8988T (cell line): ENCODE results near the gene CDA.
"Not testable (repeated sequence)": the region's sequence is repeated elsewhere in the genome, so short reads cannot be mapped to it uniquely, and the experiment has no call there.

Experiments
- DNase-seq: peaks from one replicate; pipeline ENCODE4 v3.0.0; 2011

The CDA gene

GRCh38 chr1:20587661-20588053 lies 1.2 kb upstream of the CDA start:
- no peak for DNase-seq

DNA sequence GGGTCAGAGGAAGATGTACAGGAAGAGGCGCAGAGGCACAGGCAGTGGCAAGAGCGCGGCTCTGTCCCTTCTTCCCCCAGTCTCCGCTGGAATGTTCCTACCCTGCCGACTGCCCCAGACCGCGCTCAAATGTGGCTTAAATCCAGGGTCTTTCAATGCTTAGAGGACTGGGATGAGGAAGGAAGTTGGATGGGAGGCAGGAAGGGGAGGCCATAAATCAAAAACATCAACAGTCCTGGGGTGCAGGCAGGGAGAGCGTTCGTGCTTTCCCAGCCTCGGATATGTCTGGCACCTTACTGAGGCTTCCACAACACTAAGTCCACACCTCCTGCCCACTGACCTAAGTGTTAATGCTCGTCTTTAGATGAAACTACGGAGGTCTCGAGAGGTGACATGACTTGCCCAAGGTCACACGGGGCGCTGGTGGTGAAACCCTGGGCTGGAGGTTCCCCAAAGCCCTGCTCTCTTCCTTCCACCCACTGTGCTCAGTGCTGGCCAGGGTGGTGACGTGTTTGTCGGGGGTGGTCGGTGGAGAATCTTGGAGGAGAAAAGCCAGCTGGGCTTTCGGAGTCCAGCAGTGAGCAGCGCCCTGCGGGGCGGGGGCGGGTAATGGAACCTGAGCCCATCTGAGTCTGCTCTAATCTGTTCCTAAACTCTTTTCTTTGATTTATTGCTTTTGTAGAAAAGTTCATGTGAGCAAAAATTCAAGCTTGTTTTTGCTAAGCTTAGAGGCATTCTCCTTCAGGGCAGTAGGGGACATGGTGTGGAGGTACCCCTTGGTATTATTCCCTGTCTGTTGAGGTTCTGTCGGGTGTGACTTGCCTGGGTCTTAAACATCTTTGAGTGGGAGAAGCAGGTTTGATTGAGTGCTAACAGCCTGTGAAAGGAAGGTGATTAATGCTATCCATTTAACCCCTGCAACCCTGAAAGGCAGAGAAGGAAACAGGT lies 708 bp downstream of the CDA start:
- no peak for DNase-seq

DNA sequence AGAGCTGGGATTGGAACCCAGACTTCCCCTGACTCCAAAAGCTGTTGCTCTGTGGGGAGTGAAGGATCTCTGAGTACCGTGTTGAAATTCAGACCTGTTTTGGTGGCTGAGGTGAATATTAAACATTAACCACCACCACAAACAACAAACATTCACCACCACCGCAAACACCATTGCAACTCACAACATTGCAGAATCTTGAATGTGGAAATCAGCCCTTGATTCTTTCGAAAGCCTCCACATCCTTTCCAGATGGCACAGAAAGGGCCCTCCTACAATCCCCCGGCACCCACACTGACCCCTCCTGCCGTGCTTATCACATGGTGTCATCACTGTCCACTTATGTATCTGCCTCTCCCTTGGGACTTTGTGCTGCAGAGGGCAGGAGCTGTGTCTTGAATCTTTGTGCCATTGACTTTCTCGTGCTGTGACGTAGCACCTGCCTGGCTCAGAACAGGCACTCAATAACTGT lies 1.4 kb downstream of the CDA start:
- no peak for DNase-seq

- DNase-seq, result no peak
Observed at GRCh38 chr1:20593756-20594155, 4.9 kb downstream of the CDA start.

DNA sequence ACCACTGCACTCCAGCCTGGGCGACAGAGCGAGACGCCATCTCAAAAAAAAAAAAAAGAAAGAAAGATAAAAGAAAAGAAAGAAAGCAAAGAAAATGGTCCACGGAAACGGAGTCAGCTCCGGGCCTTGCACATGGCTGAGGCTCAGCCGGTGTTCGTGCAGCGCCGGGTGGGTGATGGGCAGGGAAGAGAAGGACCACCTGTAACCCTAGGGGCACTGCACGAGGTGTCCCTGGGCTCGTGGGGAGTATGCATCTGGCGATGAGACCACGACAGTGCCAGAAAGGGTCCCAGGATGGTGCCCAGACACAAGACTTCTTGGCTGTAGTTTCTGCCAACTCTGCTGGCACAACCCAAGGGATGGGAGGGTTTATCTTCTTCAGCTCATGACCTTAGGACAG lies 5.8 kb downstream of the CDA start:
- DNase-seq, result no peak

- no peak for DNase-seq
Observed at GRCh38 chr1:20596106-20596505, 7.2 kb downstream of the CDA start.

DNA sequence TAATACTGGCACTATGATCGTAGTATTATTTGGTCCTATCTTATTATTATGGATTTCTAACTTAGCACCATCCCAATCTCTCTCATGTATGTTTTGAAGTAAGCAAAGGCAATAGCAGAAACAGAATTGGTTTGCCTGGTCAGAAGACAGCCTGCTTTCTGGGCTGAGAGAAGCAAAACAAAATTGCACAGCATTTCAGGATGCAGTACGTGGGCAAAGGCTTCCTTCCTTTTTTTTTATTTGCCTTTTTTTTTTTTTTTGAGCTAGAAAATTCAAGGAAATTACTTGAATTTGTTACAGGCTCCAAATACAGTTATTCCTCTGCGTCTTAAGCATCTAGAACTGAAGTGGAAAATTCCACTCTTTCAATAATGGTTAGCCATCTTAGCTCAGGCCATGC lies 8.8 kb downstream of the CDA start:
- DNase-seq, result no peak

- DNase-seq, result no peak
Observed at GRCh38 chr1:20600156-20600555, 11.3 kb downstream of the CDA start.

DNA sequence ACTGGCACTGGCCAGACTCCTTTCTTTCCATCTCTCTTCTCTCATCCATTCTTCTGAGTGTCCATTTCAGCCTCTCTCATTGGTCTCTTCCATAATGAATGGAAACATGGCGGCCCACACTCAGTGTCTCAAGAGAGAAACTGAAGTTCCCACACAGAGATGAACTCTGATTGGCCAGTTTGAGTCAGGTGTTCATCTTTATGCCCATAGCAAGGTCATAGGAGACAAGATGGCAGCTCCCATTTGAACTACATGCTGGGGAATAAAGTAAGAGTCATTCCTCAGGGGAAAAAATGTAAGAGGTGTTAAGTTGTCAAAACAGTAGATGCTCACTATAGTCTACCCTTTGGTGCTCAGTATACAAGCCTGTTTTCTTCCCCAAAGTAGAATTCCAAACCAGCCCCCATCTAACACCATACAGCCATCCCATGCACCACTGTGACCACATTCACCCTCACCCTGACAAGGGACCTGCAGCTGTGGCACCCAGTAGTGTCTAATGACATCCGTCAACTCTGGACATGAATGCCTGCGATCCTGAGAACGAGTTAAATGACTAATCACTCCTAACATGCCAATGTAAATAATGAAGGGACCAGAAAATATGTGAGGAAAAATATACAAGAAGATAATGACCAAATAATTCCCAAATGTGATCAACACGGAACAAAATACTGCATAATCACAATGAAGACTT lies 12.4 kb downstream of the CDA start:
- DNase-seq, result no peak

DNA sequence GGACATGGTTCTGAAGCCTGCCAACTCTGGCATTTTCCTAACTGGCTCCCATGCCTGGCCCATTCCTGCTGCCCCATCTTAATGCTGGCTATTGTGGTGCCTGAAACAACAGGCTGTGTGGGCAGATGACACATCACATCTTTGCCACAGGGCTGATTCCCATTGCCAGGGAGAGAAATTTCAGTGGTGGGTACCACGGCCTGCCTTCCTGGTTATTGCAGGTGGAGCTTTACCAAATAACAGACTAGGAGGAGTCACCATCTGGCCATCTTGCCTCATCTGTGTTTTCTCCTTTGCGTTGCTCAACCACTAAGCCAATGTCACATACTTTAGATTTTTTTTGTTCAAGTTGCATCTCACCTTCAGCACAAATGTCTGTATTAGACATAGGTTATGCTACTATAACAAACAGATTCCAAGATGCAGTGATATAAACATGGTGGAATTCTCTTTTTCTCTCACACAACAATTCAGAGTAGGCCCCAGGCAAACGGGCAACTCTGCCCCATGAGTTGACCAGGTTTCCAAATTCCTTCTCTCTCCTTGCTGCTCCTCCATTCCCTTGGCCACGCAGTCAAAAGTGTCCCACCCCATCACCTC lies 14.1 kb downstream of the CDA start:
- no peak for DNase-seq

GRCh38 chr1:20603504-20604464 lies 14.9 kb downstream of the CDA start:
- DNase-seq, result no peak

- no peak for DNase-seq
Observed at GRCh38 chr1:20604678-20605077, 15.8 kb downstream of the CDA start.

DNA sequence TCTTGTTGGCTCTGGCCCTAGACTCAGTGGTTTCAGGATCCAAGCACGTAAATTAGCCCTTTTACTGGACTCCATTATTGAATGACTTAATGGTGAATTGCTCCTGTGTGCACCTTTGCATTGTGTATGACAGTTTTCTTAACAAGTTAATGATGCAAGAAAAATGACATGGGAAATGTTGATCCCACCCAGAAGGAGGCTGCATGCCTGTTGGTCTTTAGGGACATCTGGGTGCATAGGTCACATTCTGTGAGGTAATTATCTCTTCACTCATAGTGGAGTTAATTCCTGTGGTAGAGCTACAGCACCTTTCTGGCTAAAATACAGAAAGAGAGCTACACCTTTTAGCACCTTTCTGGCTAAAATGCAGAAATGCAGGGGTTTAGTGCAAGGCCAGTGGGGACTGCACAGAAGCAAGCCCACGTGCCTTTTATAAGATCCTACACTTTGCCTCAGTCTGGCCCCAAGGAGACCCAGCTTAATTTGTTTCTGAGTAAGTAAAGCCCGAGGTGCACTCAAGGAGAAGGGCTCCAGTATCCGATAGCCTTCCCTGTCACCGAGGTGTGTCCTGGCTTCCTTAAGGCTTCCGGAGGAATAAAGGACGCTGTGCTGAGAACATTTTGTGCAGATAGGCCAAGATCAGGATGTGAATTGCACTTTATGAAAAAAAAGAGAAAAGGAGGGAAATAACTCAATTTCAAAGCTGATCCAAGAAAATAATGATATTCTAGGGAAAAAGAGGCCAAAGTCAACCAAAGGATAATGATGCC lies 18.1 kb downstream of the CDA start:
- not testable (repeated sequence) for DNase-seq

DNA sequence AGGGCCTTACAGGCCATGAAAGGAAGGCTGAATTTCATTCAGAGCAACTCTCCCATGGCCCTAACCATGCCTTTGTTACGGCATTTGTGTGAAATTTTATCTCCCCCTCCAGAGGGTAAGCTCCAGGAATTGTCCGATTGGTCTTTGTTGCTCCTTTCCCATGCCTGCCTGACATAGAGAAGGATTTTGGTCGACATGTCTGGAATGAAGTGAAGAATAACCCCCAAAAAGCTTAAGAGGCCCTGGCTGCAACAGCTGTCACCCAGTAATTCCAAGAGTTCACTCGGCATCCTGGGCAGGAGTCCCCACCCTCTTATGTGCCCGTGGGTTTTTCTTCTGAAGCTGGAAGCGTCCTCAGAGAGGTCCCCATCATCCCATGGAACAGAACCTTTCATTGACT lies 20.6 kb downstream of the CDA start:
- DNase-seq, result no peak

- DNase-seq, result no peak
Observed at GRCh38 chr1:20610970-20611369, 22.1 kb downstream of the CDA start.

DNA sequence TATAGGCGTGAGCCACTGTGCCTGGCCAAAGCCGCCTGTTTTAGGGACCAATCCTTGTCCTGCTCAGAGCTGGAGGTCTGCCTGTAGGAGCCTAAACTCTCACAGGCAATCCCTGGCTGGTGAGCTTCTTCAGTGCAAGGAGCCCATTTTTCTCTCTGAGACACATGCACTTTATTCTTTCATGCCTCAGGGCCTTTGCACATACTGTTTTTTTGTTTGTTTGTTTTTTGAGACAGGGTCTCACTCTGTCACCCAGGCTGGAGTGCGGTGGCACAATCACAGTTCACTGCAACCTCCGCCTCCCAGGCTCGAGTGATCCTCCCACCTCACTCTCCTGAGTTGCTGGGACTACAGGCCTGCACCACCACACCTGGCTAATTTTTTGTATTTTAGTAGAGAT lies 22.8 kb downstream of the CDA start:
- DNase-seq, result no peak

DNA sequence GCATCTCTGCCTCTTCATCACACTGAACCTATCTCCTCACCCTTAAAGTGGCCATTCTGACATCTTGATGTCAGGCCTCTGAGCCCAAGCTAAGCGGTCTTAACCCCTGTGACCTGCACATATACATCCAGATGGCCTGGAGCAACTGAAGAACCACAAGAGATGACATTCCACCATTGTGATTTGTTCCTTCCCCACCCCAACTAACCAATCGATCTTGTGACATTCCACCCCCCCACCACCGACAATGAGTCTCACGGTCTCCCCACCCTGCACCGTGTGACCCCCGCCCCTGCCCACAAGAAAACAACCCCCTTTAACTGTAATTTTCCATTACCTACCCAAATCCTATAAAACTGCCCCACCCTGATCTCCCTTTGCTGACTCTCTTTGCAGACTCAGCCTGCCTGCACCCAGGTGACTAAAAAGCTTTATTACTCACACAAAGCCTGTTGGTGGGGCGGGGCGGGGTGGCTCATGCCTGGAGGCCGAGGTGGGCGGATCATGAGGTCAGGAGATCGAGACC lies 23.4 kb downstream of the CDA start:
- DNase-seq, result no peak

DNA sequence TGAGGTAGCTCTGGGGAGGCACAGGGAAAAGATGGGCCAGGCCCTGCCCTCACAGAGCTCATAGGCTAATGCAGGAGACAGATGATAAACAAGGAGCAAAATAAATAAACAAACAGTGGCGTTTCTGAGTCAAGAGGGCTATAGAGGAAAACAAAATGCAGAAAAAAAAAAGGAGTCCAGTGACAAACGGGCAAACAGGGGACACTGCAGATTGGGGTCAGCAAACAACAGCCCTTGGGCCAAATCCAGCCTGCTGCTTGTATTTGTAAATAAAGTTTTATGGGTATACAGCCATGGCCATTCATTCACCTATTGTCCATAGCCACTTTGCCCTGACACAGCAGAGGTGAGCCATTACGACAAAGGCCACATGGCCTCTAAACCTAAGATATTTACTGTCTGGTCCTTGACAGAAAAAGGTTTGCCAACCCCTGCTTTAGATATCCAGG lies 25.3 kb downstream of the CDA start:
- DNase-seq, result no peak

DNA sequence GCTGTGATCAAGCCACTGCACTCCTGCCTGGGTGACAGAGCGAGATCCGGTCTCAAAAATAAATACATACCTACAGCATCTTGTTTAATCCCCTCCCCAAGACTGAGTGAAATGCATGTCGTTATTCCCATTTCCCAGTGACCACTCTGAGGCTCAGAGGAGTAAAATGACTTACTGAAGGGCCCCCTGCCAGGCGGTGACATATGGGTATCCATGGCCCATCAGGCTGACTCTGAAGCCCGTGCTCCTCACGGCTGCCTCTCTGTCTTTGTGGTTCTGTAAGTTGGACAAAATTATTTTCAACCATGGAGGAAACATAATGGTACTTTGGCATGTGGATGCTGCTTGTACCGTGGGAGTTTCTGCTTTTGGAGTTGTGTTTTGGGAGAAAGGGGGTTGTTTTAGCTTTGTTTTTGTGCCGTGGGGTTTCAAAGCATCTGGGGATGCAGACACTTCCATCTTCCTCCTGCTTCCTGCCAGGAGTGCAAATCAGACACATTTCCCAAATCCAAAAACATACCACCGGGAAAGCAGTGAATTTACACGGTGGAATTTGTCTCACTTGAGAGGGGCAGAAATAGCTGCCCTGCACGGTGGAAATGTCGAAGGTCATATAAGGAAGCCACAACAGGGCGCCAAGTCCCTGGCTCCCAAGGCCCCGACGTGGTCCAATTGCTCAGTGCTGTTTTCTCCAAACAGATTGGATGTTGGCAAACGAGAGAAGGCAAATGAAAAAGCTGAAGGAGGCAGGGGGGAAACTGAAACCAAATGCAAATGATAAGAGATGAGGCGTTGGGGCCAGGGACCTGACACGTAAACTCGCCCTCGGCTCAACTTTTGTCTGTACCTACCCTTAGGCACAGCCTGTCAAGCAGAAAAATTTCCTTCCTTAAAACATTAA lies 27.3 kb downstream of the CDA start:
- DNase-seq, result no peak

DNA sequence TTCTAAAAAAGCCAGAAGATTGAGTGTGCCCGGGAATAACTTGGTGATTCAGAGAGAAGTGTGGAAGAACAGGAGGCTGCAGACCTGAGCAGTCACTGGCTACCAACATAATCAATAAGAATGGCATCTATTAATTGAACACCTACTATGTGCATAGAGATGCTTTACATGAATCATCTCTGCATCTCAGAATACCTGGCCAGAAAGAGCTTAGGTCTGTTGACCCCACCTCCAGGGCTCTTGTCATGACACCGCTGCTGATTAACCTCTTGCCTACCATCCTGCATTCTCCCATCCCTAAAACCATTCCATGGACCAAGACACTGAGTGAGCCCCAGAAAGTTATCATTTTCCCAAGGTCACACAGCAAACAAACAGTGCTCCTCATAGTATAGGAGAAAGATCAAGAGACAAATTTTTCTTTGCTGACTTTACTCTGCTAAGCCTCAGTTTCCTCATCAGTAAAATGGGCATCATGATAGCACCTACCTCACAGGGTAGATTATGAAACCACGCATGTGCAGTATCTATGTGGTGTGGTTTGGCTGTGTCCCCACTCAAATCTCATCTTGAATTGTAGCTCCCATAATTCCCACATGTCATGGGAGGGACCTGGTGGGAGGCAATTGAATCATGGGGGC lies 28.1 kb downstream of the CDA start:
- no peak for DNase-seq
